OCI-LY3 (cell line): Measurements from ENCODE around the gene LMAN2L.

Experiments used
- EZH2phosphoT487 ChIP-seq: fragments of 200-600 bp; shearing (Covaris generic); IDR thresholded peaks from 2 replicates; pipeline ENCODE4 v1.6.1; 2018; ENCODE audit warnings: antibody characterized with exemption, mixed run types, low read depth
- TF ChIP-seq, protein P1 (sequence below): fragments of 200-600, 300-600 bp; sonication (generic); IDR thresholded peaks from 2 replicates; pipeline ENCODE4 v1.5.1; 2014; ENCODE audit warnings: antibody characterized with exemption, low read length, low read depth

DNA sequence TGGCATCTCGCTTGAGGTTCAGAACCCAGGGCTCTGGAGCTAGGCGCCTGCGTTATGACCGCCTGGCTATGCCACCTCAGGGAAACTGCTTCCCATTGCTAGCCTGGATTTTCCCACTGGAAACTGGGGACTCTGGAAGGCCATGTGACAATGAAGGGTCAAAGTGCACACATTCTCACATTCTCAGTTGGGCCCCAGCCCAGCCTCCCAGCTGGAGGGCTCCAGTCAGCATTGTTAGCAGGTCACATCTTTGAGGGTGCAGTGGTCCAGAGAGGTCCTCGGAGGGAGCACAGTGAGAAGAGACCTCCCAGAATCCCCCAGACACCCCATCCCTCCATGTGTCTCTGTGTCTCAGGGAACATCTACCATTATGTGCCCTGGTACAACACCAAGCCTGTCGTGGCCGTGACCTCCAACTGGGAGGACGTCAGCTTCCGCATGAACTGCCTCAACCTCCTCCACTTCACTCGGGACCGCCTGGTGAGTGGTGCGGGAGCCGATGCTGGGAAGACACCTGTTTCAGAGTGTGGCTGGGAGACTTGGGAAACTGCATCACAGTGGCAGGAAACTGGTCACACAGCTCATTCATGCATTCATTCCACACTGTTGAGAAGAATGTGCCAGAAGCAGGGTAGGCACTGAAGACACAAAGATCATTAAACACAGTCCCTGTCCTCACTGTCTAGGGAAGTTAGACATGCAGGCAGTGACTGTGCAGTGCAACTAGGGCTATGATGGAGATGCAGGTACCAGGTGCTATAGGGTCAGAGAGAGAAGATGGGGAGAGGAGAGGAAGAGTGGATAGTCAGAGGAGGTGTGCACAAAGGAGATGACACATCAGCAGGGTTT is 55.7 kb downstream of the LMAN2L start:
- TF ChIP-seq, protein P1, sequence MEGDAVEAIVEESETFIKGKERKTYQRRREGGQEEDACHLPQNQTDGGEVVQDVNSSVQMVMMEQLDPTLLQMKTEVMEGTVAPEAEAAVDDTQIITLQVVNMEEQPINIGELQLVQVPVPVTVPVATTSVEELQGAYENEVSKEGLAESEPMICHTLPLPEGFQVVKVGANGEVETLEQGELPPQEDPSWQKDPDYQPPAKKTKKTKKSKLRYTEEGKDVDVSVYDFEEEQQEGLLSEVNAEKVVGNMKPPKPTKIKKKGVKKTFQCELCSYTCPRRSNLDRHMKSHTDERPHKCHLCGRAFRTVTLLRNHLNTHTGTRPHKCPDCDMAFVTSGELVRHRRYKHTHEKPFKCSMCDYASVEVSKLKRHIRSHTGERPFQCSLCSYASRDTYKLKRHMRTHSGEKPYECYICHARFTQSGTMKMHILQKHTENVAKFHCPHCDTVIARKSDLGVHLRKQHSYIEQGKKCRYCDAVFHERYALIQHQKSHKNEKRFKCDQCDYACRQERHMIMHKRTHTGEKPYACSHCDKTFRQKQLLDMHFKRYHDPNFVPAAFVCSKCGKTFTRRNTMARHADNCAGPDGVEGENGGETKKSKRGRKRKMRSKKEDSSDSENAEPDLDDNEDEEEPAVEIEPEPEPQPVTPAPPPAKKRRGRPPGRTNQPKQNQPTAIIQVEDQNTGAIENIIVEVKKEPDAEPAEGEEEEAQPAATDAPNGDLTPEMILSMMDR, result no peak
- TF ChIP-seq EZH2phosphoT487, result no peak
